Measurements from ENCODE around the gene CCR5. TPM values are rescaled to one million over a fixed set of nuclear protein-coding genes. Genes with fewer than 3 reads are reported as not detected.

Gene CCR5
- total RNA-seq, 1 experiment from 2014 or later: not detected

- DNase-seq (ENCODE audit: low read depth, low spot score) (no peak), ATAC-seq (no peak)
- TF ChIP-seq POLR2AphosphoS5 (IDR thresholded peaks at IDR 0.05; ENCODE audit: low read depth, low read length) (no peak), SIN3A (IDR thresholded peaks at IDR 0.05; ENCODE audit: borderline replicate concordance, insufficient read depth, low read depth, low read length) (no peak), REST (IDR thresholded peaks at IDR 0.05; ENCODE audit: insufficient read depth in 1 of 2, low read depth in 2 of 2, low read length in 1 of 2) (no peak), TCF7L2 (IDR thresholded peaks at IDR 0.05; ENCODE audit: low read depth, low read length) (no peak), CTCF (IDR thresholded peaks at IDR 0.05) (no peak)
- BruUV-seq (replicated peaks): no TSS peak
- Histone ChIP-seq H3K36me3 (ENCODE audit: control insufficient read depth, insufficient read depth, low read length) (no peaks in the 10 kb centered on the region), H3K4me1 (ENCODE audit: control insufficient read depth, insufficient read depth, low read length) (no peaks in the 10 kb centered on the region), H3K4me3 (ENCODE audit: low read depth in 2 of 2, low read length in 2 of 2) (no peak overlapping the region), H3K9me3 (ENCODE audit: control insufficient read depth, insufficient read depth, low read depth, low read length) (no peaks in the 10 kb centered on the region), H3K27me3 (ENCODE audit: control insufficient read depth, insufficient read depth, low read length) (no peaks in the 10 kb centered on the region), H3K27ac (ENCODE audit: low read length) (no peak overlapping the region)
- ChIA-PET POLR2A (no interaction called here), CTCF (no interaction called here)
- in situ Hi-C loops (cut with HindIII; ENCODE audit: low pct_unique_long_range_greater_than_20kb, low sequenced_read_pairs): no loop called here
- intact Hi-C loops (cut with micrococcal nuclease; ENCODE audit: unreplicated experiment): no loop called here
These were observed 32.8 kb upstream of the CCR5 start for GRCh38 chr3:46337911-46338310.

- no peak for DNase-seq (ENCODE audit: low read depth, low spot score)
- intact Hi-C loops (cut with micrococcal nuclease; ENCODE audit: unreplicated experiment): no loop called here
- H3K27me3 ChIP-seq (ENCODE audit: control insufficient read depth, insufficient read depth, low read length): no peaks in the 10 kb centered on the region
- no peaks in the 10 kb centered on the region for H3K9me3 ChIP-seq (ENCODE audit: control insufficient read depth, insufficient read depth, low read depth, low read length)
- CTCF ChIA-PET: no interaction called here
- no peak overlapping the region for H3K4me3 ChIP-seq (ENCODE audit: low read depth in 2 of 2, low read length in 2 of 2)
- H3K36me3 ChIP-seq (ENCODE audit: control insufficient read depth, insufficient read depth, low read length): no peaks in the 10 kb centered on the region
- no peak overlapping the region for H3K27ac ChIP-seq (ENCODE audit: low read length)
- BruUV-seq (replicated peaks): no TSS peak
- ATAC-seq: no peak
- H3K4me1 ChIP-seq (ENCODE audit: control insufficient read depth, insufficient read depth, low read length): no peaks in the 10 kb centered on the region
- no peak for TF ChIP-seq REST (IDR thresholded peaks at IDR 0.05; ENCODE audit: insufficient read depth in 1 of 2, low read depth in 2 of 2, low read length in 1 of 2)
- TF ChIP-seq SIN3A (IDR thresholded peaks at IDR 0.05; ENCODE audit: borderline replicate concordance, insufficient read depth, low read depth, low read length): no peak
- TF ChIP-seq CTCF (IDR thresholded peaks at IDR 0.05): no peak
- no peak for TF ChIP-seq POLR2AphosphoS5 (IDR thresholded peaks at IDR 0.05; ENCODE audit: low read depth, low read length)
- no peak for TF ChIP-seq TCF7L2 (IDR thresholded peaks at IDR 0.05; ENCODE audit: low read depth, low read length)
- POLR2A ChIA-PET: no interaction called here
- in situ Hi-C loops (cut with HindIII; ENCODE audit: low pct_unique_long_range_greater_than_20kb, low sequenced_read_pairs): no loop called here
These were observed 31.9 kb upstream of the CCR5 start for GRCh38 chr3:46338840-46339239.

All from Panc1 (cell line).